ENCODE measurements around the gene RAB44.

Gene RAB44

DNA sequence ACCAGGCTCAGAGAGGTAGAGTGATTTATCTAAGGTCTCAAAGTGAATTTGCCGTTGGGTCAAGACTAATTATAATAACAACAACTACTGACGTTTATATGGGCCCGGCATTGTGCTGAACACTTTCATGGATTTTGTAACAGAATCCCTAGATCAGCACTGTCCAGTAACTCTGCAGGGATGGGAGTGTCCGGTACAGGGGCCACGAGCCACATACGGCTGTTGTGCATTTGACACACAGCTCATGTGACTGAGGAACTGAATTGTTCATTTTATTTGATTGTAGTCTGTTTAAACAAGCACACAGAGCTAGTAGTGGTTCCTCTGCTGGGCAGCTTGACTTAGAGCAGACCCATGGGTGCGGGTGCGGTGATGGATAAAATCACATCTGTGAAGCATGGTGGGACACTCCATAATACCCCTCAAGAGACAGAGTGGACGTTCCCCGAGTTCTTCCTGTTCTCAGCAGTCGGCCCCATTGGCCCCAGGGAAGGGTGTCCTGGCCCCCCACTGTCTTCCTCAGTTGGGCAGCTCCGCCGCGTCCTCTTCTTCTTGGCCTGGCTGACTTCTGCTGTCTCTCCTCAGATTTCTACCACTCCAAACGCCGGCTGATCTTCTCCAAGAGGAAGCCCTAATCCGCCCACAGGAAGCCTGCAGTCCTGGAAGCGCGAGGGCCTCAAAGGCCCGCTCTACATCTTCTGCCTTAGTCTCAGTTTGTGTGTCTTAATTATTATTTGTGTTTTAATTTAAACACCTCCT, 12.3 kb upstream of the RAB44 start:
- peak overlapping the region; percentile 99 for H3K27ac ChIP-seq
- DNase-seq (ENCODE audit: low read depth, low spot score): no peak

DNA sequence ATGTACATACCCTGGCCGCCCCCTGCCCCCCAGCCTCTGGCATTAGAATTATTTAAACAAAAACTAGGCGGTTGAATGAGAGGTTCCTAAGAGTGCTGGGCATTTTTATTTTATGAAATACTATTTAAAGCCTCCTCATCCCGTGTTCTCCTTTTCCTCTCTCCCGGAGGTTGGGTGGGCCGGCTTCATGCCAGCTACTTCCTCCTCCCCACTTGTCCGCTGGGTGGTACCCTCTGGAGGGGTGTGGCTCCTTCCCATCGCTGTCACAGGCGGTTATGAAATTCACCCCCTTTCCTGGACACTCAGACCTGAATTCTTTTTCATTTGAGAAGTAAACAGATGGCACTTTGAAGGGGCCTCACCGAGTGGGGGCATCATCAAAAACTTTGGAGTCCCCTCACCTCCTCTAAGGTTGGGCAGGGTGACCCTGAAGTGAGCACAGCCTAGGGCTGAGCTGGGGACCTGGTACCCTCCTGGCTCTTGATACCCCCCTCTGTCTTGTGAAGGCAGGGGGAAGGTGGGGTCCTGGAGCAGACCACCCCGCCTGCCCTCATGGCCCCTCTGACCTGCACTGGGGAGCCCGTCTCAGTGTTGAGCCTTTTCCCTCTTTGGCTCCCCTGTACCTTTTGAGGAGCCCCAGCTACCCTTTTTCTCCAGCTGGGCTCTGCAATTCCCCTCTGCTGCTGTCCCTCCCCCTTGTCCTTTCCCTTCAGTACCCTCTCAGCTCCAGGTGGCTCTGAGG, 11.5 kb upstream of the RAB44 start:
- DNase-seq (ENCODE audit: low read depth, low spot score): no peak
- H3K27ac ChIP-seq: peak overlapping the region; percentile 99

DNA sequence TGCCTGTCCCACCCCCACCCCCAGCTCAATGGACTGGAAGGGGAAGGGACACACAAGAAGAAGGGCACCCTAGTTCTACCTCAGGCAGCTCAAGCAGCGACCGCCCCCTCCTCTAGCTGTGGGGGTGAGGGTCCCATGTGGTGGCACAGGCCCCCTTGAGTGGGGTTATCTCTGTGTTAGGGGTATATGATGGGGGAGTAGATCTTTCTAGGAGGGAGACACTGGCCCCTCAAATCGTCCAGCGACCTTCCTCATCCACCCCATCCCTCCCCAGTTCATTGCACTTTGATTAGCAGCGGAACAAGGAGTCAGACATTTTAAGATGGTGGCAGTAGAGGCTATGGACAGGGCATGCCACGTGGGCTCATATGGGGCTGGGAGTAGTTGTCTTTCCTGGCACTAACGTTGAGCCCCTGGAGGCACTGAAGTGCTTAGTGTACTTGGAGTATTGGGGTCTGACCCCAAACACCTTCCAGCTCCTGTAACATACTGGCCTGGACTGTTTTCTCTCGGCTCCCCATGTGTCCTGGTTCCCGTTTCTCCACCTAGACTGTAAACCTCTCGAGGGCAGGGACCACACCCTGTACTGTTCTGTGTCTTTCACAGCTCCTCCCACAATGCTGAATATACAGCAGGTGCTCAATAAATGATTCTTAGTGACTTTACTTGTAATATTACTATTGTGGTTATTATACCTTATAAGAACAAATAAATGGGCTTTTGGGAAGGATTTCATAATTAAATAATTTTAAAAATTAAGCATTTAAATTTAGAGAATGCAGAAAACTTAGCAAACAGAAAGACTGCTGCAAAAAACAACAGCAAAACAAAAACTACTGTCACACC, 10.7 kb upstream of the RAB44 start:
- no peak for DNase-seq (ENCODE audit: low read depth, low spot score)
- peak overlapping the region; percentile 99 for H3K27ac ChIP-seq

DNA sequence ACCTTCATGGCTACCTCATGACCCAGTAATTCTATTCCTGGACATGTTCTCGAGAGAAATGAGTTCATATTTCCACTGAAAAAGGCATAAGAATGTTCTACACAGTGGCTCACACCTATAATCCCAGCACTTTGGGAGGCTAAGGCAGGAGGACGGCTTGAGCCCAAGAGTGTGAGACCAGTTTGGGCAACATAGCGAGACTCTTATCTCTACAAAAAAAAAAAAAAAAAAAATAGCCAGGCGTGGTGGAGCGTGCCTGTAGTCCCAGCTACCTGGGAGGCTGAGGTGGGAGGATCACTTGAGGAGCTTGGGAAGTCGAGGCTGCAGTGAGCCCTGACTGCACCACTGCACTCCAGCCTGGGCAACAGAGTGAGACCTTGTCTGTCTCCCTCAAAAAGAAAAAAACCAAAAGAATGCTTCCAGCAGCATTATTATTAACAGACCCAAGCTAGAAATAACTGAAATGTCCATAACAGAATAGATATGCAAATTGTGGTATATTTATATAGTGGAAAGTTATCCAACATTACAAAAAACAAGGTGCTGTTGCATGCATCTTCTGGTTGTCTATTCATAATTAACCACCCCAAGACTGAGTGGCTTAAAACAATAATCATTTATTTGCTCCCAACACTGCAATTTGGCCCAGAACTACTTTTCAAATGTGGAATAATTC, 9.4 kb upstream of the RAB44 start:
- DNase-seq (ENCODE audit: low read depth, low spot score): no peak
- peak overlapping the region; percentile 99 for H3K27ac ChIP-seq

DNA sequence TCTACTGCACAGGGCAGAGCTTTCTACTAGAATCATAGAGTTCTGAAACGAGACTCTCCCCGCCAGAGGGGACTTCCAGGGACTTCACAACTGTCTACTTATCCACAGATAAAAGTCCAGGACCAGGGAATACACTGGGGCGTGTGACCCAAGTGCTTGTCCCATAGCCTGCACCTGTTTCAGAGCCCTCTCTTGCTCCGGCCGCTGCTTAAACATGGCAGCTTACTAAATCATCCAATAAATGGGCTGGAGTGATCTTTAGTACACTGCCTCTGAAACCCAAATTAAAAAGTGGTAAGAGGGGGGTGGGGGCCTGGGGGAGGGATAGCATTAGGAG, 8.9 kb upstream of the RAB44 start:
- no peak for DNase-seq (ENCODE audit: low read depth, low spot score)
- H3K27ac ChIP-seq: peak overlapping the region; percentile 99

DNA sequence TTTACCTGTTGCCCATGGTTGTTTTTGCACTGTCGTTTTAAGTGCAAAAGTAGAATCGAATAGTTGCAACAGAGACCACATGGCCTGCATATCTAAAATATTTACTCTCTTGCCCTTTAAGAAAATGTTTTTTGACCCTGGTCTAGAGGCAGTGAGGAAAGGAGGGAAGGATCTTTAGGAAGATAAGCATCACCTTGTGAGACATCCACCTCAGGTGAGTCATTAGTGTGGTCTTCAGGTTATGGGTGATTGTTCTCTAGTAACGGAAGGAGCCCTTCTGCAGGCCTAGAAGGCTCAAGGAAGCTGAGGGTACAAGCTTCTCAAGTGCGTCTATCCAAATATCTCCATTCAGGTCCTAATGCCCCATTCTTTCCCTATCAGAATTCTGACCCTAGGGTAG, 6.6 kb upstream of the RAB44 start:
- no peak overlapping the region for H3K27ac ChIP-seq
- DNase-seq (ENCODE audit: low read depth, low spot score): no peak

DNA sequence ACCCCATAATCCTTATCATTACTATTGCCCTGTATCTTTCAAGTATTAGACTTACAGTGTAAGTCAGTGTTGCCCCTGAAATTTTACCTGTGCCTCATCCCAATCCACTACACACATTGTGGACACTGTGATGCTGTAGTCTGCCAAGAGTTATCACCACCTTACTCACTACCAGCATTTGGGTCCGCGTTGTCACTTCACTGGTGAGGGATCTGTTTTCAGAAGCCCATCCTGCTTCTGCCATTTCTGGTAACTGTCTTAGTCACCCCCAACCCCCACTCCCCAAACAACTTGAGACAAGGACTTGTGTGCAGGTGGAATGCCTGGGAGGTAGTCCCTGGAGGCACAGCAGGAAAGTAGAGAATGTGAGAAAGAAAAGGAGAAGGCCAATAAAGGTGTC, 6.0 kb upstream of the RAB44 start:
- no peak overlapping the region for H3K27ac ChIP-seq

DNA sequence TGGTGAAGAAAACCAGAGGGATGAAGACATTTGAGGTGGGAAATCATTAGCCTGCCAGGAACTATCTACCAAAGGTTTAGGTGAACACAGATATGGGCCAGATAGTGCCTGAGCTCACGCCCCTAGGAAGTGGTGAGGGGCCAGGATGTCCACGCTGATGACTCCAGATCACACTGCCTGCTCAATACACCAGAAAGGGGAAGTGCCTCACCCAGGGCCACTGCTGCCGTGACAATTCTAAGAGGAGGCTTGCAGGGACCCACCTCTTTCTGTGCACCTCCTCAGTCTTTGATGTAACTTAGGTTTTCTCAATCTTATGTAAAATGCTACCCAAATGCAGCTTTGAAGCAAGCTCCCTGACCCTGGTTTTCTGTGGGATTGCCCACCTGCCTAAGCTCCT, 5.4 kb upstream of the RAB44 start:
- H3K27ac ChIP-seq: no peak overlapping the region

More for the DNA sequence above, 6.0 kb upstream of the RAB44 start:
- no peak for DNase-seq (ENCODE audit: low read depth, low spot score)

DNA sequence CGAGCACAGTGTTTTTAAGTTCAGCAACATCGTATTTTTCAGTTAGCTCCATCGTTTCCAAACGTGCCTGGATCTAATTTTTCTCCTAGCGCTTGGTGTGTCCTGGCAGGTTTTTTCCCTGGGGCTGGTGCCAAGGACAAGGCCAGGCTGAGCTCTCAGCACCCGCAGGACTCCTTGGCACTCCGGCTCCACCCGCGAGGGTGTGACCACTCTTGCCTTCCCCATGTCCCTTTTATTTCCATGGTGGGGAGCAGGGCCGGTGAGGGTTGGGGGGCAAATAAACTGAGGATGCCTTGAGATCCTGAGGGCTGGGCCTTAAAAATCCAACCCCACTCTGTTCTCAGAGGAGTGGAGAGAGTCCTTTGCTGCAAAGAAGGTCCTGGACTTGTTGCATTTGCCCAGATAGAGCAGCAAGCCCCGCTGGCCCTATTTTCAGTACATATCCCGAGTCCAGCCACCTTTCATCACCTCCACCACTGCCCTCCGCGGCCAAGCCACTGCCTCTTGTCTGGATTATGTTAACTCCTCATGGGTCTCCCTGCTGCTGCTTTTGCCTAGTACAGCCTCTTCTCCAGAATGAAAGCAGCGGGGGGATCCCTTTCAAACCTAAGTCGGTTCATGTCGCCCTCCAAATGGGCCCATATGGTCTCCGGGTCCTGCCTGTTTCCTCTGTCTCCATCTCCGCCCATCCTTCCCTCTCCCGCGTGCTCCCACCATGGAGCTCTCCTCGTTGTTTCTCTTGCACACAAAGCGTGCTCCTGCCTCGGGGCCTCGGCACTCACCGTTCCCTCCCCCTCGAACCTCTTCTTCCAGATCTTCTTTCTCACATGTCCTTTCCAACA, 4.5 kb upstream of the RAB44 start:
- no peak for DNase-seq (ENCODE audit: low read depth, low spot score)
- H3K27ac ChIP-seq: no peak overlapping the region

More for the DNA sequence above, 5.4 kb upstream of the RAB44 start:
- DNase-seq (ENCODE audit: low read depth, low spot score): no peak

DNA sequence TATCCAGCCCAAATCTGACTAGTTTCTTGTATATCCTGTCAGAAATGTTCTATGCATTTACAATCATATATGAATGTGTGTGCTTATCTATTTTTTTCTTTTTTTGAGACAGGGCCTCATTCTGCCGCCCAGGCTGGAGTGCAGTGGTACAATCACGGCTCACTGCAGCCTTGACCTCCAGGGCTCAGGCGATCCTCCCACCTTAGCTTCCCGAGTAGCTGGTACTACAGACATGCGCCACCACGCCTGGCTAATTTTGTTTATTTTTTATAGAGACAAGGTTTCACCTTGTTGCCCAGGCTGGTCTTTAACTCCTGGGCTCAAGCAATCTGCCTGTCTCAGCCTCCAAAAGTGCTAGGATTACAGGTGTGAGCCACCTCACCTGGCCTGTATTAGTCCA, 3.0 kb upstream of the RAB44 start:
- no peak overlapping the region for H3K27ac ChIP-seq

DNA sequence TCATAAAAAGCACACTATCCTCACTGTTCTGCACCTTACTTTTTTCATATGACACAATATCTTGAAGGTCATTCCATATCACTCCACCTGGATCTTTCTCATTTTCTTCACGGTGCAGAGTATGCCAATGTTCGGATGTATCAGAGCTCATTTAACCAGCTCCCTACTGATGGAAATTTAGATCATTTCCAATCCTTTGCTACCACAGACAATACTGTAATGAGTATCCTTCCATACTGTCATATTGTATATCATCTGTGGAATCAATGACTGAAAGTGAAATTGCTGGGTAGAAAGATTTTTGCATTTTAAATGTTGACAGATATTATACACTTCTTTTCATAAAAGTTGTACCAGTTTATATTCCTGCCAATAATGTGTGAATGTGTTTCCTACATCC, 2.2 kb upstream of the RAB44 start:
- no peak overlapping the region for H3K27ac ChIP-seq
- no peak for DNase-seq (ENCODE audit: low read depth, low spot score)

More for the DNA sequence above, 3.0 kb upstream of the RAB44 start:
- no peak for DNase-seq (ENCODE audit: low read depth, low spot score)

DNA sequence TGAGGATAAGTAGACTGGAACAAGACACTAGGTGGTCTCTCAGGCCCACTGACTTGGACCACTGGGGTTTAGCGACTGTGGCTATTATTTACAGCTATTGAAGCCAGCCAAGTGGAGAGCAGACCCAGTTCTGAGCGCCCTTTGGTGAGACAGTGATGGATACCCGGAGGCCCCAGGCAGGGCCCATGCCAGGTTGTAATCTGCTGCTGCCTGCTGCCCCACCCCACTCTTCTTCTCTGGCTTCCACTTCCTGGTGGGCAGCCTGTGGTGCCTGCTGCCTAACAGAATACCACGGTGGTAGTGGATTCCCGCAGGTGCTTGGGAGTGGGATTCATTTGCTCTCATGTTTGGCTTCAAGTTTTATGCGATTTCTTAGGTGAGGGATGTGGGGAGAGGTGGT, 570 bp downstream of the RAB44 start:
- no peak overlapping the region for H3K27ac ChIP-seq

DNA sequence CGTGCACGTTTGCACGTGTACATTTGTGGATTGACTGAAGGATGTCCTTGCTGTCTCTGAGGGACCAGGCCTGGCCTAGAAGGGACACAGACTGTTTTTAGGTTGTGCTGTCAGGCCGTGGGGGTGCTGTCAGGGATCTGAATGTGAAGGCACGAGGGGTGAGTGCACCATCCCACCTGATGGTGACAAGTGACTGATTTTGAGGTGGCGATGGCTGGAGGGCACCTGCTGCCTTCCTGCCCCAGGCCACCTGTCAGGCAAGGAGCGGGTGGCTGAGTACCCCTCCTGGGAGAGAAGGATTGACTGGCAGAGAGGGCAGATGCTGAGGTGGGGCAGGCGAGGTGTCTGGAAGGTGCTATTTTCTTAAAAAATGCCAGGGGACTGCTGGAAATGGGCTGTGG, 1.2 kb downstream of the RAB44 start:
- H3K27ac ChIP-seq: no peak overlapping the region
- no peak for DNase-seq (ENCODE audit: low read depth, low spot score)

More for the DNA sequence above, 570 bp downstream of the RAB44 start:
- DNase-seq (ENCODE audit: low read depth, low spot score): no peak

DNA sequence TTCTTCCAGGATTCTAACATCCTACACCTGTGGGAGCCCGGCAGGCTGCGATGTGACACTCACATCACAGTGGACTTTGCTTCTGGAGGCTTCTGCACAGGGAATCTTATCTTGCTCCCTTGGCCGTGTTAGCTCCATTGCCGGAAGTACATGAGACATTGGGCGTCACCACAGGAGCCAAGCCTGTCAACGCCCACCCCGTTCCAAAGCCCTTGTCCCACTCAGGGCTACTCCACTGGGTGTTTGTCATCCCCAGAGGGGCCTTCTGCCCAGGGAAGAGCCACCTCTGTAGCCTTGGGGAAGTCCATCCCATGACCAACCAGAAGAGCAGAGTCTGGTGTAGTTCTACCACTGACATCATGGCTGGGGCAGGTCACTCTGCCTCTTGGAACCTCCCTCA, 1.7 kb downstream of the RAB44 start:
- H3K27ac ChIP-seq: no peak overlapping the region
- DNase-seq (ENCODE audit: low read depth, low spot score): no peak

DNA sequence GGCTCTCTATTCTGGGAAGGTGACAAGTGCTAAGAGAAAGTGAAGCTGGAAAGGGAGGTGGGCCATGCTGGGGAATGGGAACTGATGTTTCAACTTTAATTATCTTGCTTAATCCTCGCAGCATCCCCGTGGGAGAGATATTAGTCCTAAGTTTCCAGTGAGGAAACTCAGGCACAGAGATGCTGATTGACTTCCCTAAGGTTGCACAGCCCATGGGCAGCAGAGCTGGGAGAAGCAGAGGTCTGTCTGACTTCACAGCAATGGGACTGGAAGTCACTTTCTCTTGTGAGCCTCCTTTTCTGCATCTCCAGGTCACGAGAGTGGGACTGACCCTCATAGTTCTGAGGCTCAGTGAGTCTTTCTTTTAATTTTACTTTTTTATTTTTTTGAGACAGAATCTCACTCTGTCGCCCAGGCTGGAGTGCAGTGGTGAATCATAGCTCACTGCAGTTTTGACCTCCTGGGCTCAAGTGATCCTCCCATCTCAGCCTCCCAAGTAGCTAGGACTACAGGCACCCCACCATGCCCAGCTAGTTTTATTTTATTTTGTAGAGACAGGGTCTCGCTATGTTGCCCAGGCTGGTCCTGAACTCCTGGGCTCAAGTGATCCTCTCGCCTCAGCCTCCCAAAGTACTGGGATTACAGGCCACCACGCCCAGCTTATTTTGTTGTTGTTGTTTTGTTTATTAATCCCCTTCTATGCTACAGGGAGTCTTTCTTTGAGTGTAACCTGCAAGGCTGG, 2.6 kb downstream of the RAB44 start:
- no peak overlapping the region for H3K27ac ChIP-seq
- no peak for DNase-seq (ENCODE audit: low read depth, low spot score)

DNA sequence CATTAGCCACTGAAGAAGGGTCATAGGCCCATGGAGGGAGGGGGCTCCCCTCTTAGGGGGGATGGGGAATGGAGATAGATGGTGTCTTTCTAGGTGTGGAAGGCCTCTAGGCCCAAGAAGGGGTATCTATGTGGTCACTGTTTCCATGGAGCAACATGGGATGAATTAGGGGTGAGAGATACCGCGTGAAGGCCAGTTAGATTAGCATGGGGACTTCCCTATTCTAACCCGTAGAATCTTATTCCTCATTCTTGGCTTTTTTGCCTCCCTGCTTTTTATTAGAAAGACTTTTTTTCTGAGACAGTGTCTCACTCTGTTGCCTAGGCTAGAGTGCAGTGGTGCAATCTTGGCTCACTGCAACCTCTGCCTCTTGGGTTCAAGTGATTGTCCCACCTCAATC, 3.2 kb downstream of the RAB44 start:
- DNase-seq (ENCODE audit: low read depth, low spot score): no peak
- H3K27ac ChIP-seq: peak overlapping the region; percentile 35

DNA sequence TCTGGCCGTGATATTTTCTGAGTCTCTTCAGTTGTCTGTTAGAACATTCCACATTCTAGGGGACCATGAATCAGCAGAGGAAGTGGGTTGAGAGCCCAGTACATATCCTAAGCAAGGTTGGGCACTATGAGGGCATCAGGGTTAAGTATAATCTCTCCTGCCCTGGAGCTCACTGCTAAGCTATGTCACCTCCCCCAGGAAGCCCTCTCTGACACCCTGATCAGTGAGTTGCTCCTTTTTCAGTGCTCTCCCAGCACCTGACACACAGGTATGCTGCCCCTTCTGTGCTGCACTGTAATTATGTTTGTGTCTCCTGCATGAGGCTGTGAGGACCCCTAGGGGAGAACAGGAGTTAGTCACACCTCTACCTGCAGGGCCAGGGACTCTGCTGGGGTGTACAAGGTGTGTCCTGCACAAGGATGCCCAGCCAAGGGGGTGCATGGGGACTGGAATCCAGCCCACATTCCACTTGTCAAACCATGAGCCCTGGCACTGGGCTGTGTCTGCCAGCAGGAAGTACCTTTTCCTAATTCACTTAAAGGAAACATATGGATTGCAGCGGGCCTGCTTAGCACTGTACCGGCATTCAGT, 3.9 kb downstream of the RAB44 start:
- no peak for DNase-seq (ENCODE audit: low read depth, low spot score)
- peak overlapping the region; percentile 35 for H3K27ac ChIP-seq

DNA sequence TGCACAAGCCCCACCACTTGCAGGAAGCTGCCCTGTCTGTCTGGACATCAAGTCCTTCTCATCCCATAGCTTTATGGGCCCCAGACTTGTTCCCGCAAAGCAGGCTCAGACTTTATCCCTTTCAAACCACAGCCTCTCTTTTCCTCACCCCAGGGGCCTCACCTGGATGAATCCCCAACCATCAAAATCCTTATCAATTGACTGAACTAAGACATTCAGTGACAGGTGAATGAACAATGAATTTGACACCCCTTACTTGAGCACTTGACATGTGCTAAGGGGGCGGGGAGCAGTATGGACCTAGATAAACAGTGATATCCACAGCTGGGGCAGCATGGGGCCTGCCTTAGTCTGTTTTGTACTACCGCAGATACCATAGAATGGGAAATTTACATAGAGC, 5.0 kb downstream of the RAB44 start:
- no peak for DNase-seq (ENCODE audit: low read depth, low spot score)
- H3K27ac ChIP-seq: no peak overlapping the region

All from epithelial cell of prostate (primary cell).